Measurements from ENCODE around the gene SNAPC1. TPM values are rescaled to one million over a fixed set of nuclear protein-coding genes. Genes with fewer than 3 reads are reported as not detected.

Gene SNAPC1
- total RNA-seq, 3 donors from 2014 or later: 4.6 to 9.1 (median 7.2) TPM

- intact Hi-C loops (cut with DNase I; ENCODE audit: low total_unique reads): no loop called here
- no peaks in the 10 kb centered on the region for H3K9me3 ChIP-seq
- no peaks in the 10 kb centered on the region for H3K36me3 ChIP-seq
- no peak overlapping the region for H3K27ac ChIP-seq
- TF ChIP-seq POLR2AphosphoS5 (IDR thresholded peaks at IDR 0.05): no peak
- no peak for TF ChIP-seq CTCF (IDR thresholded peaks at IDR 0.05)
- no peak for TF ChIP-seq POLR2A (IDR thresholded peaks at IDR 0.05)
- DNase-seq (ENCODE audit: low spot score in 2 of 2): no peak
- H3K27me3 ChIP-seq: no peaks in the 10 kb centered on the region
- peaks cover 0 to 6% of the 10 kb centered on the region in 2 donors for H3K4me1 ChIP-seq
- H3K4me3 ChIP-seq: no peak overlapping the region
Measured at GRCh38 chr14:61768240-61768639, 6.0 kb downstream of the SNAPC1 start.

- no peaks in the 10 kb centered on the region for H3K27me3 ChIP-seq
- no peak overlapping the region for H3K27ac ChIP-seq
- TF ChIP-seq POLR2AphosphoS5 (IDR thresholded peaks at IDR 0.05): no peak
- no peaks in the 10 kb centered on the region for H3K9me3 ChIP-seq
- intact Hi-C loops (cut with DNase I; ENCODE audit: low total_unique reads): no loop called here
- no peak overlapping the region for H3K4me3 ChIP-seq
- no peaks in the 10 kb centered on the region for H3K36me3 ChIP-seq
- no peak for DNase-seq (ENCODE audit: low spot score in 2 of 2)
- H3K4me1 ChIP-seq: no peaks in the 10 kb centered on the region
Measured at GRCh38 chr14:61769893-61770292, 7.7 kb downstream of the SNAPC1 start.

GRCh38 chr14:61774861-61775260, 12.6 kb downstream of the SNAPC1 start:
- H3K27ac ChIP-seq: no peak overlapping the region
- no peaks in the 10 kb centered on the region for H3K27me3 ChIP-seq
- H3K4me3 ChIP-seq: no peak overlapping the region
- TF ChIP-seq POLR2A (IDR thresholded peaks at IDR 0.05) (no peak), POLR2AphosphoS5 (IDR thresholded peaks at IDR 0.05) (no peak), CTCF (IDR thresholded peaks at IDR 0.05) (no peak)
- H3K4me1 ChIP-seq: no peaks in the 10 kb centered on the region
- H3K9me3 ChIP-seq: no peaks in the 10 kb centered on the region
- DNase-seq (ENCODE audit: low spot score in 2 of 2): no peak
- H3K36me3 ChIP-seq: no peaks in the 10 kb centered on the region
- intact Hi-C loops (cut with DNase I; ENCODE audit: low total_unique reads): no loop called here

GRCh38 chr14:61780125-61780524, 17.9 kb downstream of the SNAPC1 start:
- no peak for DNase-seq (ENCODE audit: low spot score in 2 of 2)
- H3K27ac ChIP-seq: no peak overlapping the region
- H3K4me1 ChIP-seq: no peaks in the 10 kb centered on the region
- H3K36me3 ChIP-seq: peaks cover 4% of the 10 kb centered on the region
- intact Hi-C loops (cut with DNase I; ENCODE audit: low total_unique reads): no loop called here
- TF ChIP-seq POLR2A (IDR thresholded peaks at IDR 0.05): no peak
- no peak for TF ChIP-seq CTCF (IDR thresholded peaks at IDR 0.05)
- no peak for TF ChIP-seq POLR2AphosphoS5 (IDR thresholded peaks at IDR 0.05)
- no peak overlapping the region for H3K4me3 ChIP-seq
- no peaks in the 10 kb centered on the region for H3K9me3 ChIP-seq
- no peaks in the 10 kb centered on the region for H3K27me3 ChIP-seq

GRCh38 chr14:61797309-61797708, 35.1 kb downstream of the SNAPC1 start:
- no peak for DNase-seq (ENCODE audit: low spot score in 2 of 2)
- no peak for TF ChIP-seq CTCF (IDR thresholded peaks at IDR 0.05)
- no peak for TF ChIP-seq POLR2AphosphoS5 (IDR thresholded peaks at IDR 0.05)
- TF ChIP-seq POLR2A (IDR thresholded peaks at IDR 0.05): no peak
- H3K9me3 ChIP-seq: no peaks in the 10 kb centered on the region
- no peaks in the 10 kb centered on the region for H3K36me3 ChIP-seq
- H3K27me3 ChIP-seq: no peaks in the 10 kb centered on the region
- intact Hi-C loops (cut with DNase I; ENCODE audit: low total_unique reads): no loop called here
- H3K4me1 ChIP-seq: no peaks in the 10 kb centered on the region
- no peak overlapping the region for H3K4me3 ChIP-seq
- H3K27ac ChIP-seq: no peak overlapping the region

- no peak overlapping the region for H3K4me3 ChIP-seq
- no peaks in the 10 kb centered on the region for H3K4me1 ChIP-seq
- intact Hi-C loops (cut with DNase I; ENCODE audit: low total_unique reads): no loop called here
- no peak overlapping the region for H3K27ac ChIP-seq
- no peak for TF ChIP-seq POLR2A (IDR thresholded peaks at IDR 0.05)
- no peak for TF ChIP-seq CTCF (IDR thresholded peaks at IDR 0.05)
- no peak for TF ChIP-seq POLR2AphosphoS5 (IDR thresholded peaks at IDR 0.05)
- H3K9me3 ChIP-seq: no peaks in the 10 kb centered on the region
- H3K36me3 ChIP-seq: no peaks in the 10 kb centered on the region
- DNase-seq (ENCODE audit: low spot score in 2 of 2): no peak
- H3K27me3 ChIP-seq: no peaks in the 10 kb centered on the region
Measured at GRCh38 chr14:61802010-61802568, 39.9 kb downstream of the SNAPC1 start.

Measured in breast epithelium (tissue), 4 donors.